ENCODE measurements around the gene TCF4.
A peak's percentile ranks its signal among the peaks of the same experiment; 100 is the strongest.

TCF4 gene

DNA sequence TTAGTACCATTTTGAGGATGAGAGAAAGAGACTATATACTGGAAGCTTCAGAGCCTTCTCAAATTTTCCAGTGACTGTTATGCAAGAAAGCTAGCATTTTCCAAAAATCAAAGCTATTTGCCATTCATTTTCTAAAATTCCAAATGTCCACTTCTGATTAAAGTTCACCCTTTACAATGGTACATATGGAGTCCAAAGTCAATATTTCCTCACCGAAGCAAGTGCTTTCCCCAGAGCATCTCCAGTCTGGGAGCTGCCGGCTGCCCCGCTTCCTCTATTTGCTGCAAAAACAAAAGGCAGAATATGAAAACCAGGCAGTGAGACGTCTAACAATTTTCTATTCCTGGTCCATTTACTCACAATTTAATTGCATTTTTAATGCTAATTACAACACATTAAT is 326.7 kb downstream of the TCF4 start:
- no peak for DNase-seq (ENCODE audit: low spot score)

DNA sequence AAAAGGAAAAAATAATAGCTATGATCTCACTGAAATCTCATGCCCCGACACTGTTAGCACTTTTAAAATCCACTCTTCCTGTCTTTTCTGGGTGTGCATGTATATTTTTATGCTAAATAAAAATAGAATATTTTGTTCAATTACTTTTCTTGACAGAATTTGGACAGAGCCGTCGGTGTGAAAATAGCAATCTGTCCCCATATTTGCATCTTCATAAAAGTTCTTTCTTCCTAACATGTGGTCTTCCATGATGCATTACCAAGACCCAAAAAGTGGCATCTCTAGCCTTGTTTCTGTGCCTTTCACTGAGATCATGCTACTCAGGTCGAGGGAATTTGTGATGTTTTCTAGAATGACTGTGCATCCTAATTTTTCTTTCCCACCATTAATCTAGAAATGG is 329.9 kb downstream of the TCF4 start:
- no peak for DNase-seq (ENCODE audit: low spot score)

DNA sequence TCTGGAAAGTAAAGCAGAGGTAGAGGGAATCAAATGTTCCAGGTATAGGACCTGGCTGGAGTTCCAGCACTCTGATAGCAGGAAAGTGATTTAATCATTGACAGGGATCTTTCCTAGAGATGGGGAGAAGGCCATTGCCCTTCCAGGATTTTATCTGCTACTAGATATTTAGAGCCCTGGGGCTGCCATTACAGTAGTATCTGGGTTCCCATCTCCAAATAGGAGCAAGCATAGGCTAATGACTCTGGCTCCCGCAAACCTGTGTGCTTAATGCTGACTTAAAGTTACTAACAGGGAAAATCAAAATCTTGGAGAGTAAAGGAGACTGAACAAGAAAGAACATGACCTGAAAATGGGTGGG is 331.1 kb downstream of the TCF4 start:
- no peak for DNase-seq (ENCODE audit: low spot score)

DNA sequence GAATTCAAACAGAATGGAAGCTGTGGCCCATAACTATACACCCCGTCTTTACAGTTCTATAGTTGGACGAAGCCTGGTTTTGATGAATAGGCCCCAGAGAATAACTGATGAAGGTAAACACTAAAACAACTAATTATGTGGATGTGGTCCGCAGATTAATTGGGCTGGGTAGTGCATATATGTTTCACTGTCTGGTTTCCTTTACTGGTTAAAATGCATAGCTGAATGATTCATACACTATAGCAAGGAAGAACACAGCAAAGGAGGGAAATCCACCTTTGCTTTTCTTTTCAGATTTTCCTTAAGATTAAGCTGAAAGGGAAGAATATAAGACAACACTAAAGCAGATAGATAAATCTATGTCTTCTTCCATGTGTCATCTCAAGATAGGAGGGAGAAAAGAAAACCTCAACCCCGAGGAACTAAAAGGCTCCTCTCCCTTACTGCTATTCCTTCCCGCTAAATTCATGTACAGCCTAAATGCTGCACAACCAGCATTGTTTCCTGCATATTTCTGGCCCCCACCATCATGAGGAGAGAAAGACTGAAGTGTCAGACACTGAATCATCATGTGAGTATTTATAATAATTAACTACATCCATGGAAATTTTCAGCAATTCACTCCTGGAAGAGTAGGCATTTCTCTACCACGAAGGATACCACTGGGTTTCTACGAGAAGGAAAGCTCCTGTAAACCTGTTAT is 331.6 kb downstream of the TCF4 start:
- DNase-seq (ENCODE audit: low spot score): no peak

DNA sequence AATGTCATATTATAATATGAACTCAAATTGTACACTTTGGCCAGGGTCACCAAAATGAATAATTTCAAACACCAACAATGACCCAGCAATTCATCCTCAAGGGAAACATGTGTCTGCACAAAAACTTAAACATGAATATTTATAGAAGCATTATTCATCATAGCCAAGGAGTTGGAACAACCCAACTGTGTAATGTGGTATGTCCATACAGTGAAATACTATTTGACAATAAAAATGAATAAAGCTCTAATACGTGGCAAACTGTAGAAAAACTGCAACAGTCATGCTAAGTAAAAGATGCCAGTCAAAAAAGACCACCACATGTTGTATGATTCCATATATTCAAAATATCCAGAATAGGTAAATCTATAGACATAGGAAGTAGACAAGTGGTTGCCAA is 334.2 kb downstream of the TCF4 start:
- DNase-seq (ENCODE audit: low spot score): no peak

DNA sequence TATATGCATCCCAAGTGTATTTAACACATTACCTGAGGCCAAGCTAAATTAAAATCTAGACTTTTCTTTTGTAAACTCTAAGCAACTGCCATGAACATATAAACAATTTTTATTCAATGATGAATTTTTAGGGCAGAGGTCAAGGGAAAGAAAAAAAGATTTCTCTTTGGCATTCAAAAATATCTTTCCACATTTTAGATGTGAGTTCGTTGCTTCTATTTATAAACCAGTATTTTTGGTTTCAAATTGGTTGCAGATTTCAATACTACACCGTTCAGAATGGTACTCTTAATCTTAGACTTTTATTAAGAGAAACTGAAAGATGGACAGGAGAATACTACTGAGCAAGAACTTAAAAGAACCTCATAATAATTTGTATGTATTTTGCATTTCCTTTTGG is 335.1 kb downstream of the TCF4 start:
- DNase-seq (ENCODE audit: low spot score): no peak

DNA sequence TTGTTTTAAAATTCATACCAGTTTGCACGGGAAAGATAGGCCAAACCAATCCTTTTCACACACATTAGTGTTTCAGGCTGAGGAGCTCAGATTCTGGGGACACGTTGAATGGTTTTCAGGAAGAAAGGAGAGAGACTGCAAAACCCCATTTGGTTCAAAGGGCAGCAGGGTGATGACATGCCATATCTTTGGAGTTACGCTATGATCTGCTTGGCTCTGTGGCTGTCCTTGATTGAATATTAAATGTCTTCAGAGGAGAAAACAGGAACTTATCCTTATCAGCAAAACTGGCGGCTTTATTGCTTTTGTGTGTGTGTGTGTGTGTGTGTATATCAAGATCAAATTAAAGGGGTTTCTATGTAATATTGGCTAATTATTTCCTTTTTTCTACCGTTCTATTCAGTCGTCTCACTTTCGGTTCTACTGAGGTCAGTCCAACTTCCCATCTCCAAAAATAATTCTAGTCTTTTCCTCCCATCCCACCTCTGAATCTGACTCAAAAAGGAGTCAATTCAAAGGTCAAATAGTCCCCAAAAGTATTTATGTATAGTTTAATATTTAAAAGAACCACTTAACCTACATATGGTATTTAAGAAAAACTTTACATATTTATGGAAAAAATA is 335.8 kb downstream of the TCF4 start:
- DNase-seq (ENCODE audit: low spot score): no peak

DNA sequence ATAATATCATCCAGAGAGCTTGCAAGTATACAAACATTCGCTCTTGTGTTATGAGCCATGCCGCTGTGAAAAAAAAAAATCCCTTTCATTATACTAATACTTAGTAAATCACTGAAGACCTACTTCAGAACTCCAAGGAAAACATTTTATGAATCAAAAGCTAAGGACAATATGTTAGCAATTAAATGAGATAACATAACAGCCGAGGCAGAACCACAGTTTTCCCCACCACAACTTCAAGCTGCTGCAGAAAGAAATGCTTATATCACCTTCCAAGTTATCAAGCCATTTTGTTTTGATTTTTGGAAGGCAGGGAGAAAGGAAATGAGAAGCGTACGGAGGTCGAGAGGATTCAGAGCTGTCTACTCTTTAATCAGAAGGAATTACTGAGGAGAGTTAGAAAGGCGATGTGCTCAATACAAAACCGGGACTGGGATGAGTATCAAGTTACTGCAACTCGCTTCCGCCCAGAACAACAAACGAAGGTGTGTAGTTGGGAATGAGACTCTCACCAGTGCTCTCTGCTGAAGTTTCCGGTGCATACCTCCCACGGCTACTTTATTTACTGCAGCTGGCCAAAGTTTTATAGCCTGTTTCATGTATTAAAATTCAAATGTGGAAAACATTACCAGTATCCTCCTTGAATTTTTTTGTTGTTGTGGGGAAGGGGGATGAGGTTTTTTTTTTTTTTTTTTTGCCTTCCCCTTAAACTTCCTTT is 336.6 kb downstream of the TCF4 start:
- DNase-seq (ENCODE audit: low spot score): peak; percentile 49

DNA sequence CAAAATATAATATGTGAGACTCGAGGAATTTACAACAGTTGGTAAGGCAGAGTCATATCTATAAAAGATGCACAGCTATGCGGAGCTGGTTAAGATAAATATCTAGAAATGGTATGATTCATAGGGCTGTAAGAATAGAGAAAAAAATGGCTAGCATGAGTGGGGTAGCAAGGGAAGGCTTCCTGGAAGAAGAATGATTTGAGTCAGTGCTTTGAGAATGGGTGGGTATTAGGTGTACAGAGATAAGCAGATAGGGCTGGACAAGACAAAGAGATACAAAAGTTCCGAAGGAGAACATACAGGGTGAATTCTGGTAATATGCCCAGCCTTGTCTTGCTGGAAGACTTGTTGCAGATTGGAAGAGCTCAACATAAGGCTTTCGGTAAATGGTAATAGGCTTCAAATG is 337.2 kb downstream of the TCF4 start:
- no peak for DNase-seq (ENCODE audit: low spot score)

DNA sequence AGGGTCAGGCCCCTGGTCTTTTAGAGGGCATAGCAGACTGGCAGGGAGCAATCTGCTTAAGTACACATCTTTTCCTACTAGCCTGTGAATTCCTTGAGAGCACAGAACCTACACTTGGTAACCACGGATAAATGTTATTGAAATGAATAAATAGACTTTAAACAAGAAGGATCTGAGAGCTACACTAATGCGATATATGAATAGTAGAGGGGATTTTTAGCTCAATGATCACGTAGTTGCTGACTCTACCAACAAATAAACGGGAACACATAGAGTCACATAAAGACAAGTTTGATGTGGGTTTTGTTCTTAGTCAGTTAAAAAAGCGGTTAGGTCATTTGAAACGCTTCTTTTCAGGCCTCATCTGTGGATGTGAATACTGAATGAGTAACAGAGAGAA is 338.4 kb downstream of the TCF4 start:
- no peak for DNase-seq (ENCODE audit: low spot score)

DNA sequence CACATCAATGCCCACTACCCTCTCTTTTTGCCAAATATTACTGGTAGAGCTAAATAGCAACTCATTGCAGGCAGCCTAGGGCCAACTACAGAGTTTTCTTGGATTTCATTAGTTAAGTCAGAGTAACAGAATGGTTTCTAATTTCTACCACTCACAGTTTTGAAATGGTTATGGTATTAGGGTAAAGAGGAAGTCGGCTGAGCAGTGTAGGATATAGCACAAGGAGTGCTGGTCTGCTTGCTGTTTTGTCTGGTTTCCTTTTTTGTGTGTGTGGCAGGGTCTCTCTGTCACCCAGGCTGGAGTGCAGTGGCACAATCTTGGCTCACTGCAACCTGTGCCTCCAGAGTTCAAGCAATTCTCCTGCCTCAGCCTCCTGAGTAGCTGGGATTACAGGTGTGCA is 339.5 kb downstream of the TCF4 start:
- no peak for DNase-seq (ENCODE audit: low spot score)

DNA sequence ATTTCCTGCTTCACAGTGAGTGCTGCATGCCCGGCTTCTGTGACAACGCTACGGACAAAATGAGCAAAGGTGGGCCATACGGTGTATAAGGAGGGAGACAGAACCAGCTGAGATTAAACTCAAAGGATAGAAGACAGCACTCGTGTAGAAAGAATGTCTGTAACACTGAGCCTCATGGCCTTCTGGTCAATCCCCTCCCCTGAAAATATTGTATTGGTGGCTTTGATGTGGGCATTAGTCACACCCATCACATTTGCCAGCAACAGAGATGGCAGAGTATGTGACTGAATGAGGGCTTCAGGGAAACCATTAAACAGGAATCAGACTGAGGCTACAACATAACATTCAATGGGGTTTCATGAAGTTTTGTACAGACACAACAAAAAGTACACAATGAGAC is 341.0 kb downstream of the TCF4 start:
- no peak for DNase-seq (ENCODE audit: low spot score)

DNA sequence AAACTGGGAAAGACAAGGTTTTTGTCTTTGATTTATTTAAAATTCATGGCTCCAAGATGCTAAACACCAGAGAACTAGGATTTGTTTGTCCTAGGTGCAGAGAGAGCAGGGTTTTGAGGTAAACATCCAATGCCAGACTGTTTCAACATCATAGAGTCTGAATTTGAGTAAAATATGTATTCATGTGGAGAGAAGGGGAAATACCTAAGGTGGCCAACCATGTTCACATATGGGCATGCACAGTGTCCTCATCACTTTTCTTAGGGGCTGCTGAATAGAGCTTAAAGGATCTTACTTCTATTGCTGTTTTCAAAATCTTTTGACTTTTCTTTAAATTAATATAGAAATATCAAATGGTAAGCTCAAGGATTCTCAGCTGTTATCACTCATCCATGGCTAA is 341.7 kb downstream of the TCF4 start:
- DNase-seq (ENCODE audit: low spot score): no peak

DNA sequence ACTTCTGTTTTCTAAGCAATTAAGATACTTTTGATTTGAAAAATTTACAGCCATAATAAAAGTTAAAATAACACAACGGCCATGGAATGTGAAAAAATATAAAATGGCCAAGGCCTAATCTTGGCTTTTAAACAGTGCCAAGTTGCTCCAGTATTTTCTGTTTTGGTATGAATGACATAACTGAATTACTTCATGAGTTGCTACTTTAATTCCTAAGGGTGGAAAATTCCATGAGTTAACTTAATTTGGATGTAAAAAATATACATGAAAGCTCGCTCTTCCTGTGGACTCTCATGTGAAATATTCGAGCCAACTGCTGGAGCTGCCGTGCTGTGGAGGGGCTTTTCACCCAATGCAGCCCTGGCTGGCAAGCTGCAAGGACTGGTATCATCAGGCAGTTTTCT is 342.8 kb downstream of the TCF4 start:
- no peak for DNase-seq (ENCODE audit: low spot score)

DNA sequence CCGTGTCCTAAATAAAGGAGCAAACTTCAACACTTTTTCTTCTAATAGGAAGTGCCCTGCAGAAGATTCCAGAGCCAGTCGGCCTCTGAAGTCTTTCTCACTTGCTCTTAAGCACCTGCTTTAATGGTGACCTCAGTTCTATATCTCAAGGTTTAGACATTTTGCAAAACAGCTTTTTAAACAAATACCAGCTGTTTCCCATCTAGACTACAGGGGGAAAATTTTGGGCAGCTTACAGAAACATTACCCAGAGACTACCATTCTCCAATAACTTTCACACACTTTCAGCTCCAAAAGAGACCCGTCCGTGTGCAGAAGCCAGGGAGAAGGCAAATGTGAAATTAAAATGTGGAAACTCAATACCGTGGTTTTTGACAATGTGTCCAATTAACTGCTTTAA is 343.4 kb downstream of the TCF4 start:
- DNase-seq (ENCODE audit: low spot score): no peak

DNA sequence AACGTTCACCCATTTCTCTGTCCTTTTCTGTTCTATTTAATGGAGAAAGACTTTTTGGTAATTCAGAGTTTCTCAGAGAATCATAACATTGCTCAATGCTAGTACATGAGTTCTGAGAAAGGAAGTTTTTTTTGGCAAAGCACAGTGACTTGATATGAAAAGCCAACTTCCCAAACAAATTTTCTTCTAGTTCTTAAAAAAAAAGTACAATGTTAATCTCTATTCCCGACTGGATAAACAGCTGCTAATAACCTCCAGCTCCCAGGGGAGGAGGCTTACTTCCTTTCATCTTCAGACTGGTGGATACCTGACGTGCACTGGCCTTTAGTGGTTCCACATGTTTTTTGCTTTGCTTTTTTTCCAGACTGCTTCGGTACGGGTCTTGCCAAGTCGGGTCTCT is 344.1 kb downstream of the TCF4 start:
- no peak for DNase-seq (ENCODE audit: low spot score)

DNA sequence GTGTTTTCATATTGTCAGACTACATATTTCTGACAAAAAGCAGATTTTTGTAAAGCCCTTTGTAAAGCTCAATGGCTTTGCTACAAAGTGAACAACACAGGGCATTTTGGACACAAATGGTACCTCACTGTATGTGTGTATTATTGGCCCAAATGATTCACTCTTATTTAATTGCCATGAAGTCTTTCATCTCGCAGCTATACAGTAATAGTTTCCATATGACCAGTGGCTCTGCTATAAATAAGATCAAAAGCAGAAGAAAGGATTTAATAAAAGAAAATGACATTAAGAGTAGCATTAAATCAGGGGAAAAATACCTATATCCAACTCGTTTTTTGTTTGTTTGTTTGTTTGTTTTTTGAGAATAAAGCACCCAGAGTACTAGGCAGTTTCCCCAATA is 344.7 kb downstream of the TCF4 start:
- DNase-seq (ENCODE audit: low spot score): no peak

DNA sequence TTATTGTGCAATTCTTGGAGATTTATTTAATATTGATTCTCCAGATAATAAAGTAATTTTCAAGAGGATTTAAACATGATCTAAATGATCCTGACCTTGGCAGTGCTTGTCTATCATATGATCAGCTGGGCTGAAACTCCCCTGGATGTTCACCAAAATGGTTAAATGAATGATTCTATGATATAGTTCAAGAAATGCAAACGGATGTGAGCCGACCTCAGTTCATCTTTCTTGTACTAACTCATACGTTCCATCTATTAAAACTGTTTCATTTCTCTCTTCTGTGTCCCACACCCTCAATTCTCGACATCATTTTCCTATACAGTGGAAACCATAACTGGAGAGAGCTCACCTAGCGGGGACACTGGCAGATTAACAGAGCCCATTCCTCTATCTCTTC is 347.0 kb downstream of the TCF4 start:
- no peak for DNase-seq (ENCODE audit: low spot score)

DNA sequence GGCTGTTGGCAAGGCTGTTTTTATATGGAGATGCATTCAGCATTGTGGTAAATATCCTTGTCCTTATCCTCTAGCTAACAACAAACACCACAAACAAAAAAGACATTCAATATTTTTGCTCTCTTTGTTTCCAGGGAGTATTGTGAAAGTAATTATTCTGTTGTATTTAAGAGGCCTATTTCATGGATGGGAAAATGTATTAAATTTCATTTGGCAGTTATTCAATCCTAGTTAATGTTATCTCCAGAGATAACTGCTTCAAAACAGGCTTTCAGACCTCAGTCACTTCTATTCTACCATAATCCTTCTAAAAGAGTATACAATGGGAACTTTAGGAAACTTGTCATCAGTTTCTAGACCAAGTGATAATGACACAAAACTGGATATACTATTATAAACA is 348.3 kb downstream of the TCF4 start:
- DNase-seq (ENCODE audit: low spot score): no peak

DNA sequence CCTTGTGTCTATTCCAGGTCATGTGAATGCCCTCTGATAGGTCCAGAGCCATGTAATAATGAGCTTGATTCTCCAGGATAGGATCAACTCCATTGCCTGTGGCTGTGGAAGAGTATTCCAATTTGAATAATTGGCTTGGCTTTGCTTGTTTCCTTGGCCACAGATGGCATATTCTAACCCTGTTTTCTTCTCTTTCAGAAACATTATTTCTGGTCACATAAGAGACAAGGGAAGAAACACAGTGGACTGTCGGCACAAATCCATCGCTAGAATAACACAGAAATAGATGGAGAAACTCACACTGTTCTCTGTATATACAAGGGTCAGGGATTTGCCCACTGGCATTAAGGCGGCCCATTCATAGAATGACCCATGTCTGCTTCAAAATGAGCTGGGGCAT is 350.3 kb downstream of the TCF4 start:
- no peak for DNase-seq (ENCODE audit: low spot score)

DNA sequence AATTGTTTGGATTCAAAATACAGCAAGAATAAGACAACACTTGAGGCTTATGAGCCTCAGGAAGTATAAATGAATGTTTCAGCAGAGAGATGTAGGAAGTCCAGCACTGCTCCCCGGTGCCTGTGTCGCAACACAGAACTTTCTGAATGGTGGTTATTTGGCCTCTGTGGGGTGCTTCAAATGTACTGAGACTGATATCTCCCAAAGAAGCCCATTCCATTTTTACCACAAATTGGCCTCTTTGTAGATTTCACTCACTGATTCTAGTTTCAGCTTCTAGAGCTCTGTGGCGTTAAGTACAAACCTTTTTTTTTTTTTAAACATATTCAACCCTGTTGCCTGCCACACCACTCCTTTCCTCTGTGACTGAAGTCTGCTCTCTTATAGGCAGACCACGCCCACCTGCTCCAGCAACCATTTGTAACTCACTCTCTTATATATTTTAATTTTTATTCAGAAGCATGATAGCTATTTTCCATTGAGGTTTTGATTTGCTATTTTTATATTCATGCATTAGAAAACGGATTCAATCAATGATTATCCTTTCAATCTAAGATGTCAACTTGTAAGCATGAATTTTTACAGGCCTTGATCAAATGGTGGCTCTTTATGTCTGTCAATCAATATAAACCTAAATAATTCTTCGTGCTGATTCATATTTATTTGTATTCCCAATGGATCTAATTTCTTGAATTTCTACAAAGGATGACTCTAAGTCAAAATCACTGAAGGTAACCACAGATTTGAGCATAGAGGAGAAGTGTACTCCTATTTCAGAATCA is 351.7 kb downstream of the TCF4 start:
- no peak for DNase-seq (ENCODE audit: low spot score)

DNA sequence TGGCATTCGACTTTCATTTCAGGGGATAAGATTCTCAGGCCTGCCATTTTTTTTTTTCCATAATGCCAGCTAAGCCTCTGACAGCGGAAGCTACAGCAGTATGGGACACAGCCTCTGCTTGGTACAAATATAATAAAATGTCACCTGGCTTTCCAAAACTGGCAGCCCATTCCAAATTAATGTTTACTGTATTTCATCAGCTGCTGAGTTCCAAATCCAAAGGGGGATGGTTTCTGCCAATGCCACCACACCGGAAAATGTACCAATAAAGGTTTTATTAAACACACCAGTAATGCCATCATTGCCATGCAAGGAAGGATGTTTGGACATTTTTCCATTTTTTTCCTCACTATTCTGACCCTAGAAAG is 352.9 kb downstream of the TCF4 start:
- DNase-seq (ENCODE audit: low spot score): no peak
